Naive thymus-derived CD4-positive, alpha-beta T cell (primary cell): ENCODE results near the gene UBXN6. TPM values are rescaled to one million over a fixed set of nuclear protein-coding genes. Genes with fewer than 3 reads are reported as not detected.
A peak's percentile ranks its signal among the peaks of the same experiment; 100 is the strongest.

Experiments
- ATAC-seq: fragments of 150-1000 bp; cut with Tn5 transposase; 2 replicates; pipeline ENCODE4 v1.10.0; 2021; ENCODE audit warnings: mild to moderate bottlenecking, moderate library complexity
- CTCF ChIA-PET: fragments of 350-600 bp; sonication (Branson Sonifier 250); formaldehyde crosslinking; loops from one replicate; lab custom pipeline; 2021; ENCODE audit warnings: antibody characterized with exemption; lab: Charles Lee
- POLR2A ChIA-PET: fragments of 350-600 bp; sonication (Branson Sonifier 250); formaldehyde crosslinking; loops from one replicate; lab custom pipeline; 2021; ENCODE audit warnings: antibody characterized with exemption, inconsistent platforms; lab: Charles Lee
- DNase-seq, 9 donors: peaks; one replicate each; pipeline versions ENCODE4 v3.0.0 to v3.0.0-alpha.2; 2020 to 2022; ENCODE audit warnings: mixed read lengths in 1 of 9
- H3K27ac ChIP-seq: one replicate; pipeline ENCODE4 v1.7.0; 2013; ENCODE audit warnings: mild to moderate bottlenecking, low read depth, low read length, moderate library complexity
- H3K27me3 ChIP-seq, 2 donors: one replicate each; pipeline ENCODE4 v1.7.0; 2013; ENCODE audit warnings: low read length in 2 of 2, mild to moderate bottlenecking in 2 of 2, moderate library complexity in 2 of 2; ENCODE audit not compliant: control insufficient read depth in 2 of 2, insufficient read depth in 2 of 2
- H3K36me3 ChIP-seq, 3 experiments: 1 replicate in 2 of 3; 2 replicates in 1 of 3; pipeline ENCODE4 v1.7.0; 2013; ENCODE audit warnings: low read length in 3 of 3, mild to moderate bottlenecking in 3 of 3, moderate library complexity in 1 of 3; ENCODE audit not compliant: insufficient read depth in 3 of 3, control insufficient read depth in 2 of 3
- H3K4me1 ChIP-seq, 2 donors: one replicate each; pipeline ENCODE4 v1.7.0; 2013; ENCODE audit warnings: low read length in 2 of 2, mild to moderate bottlenecking in 2 of 2, moderate library complexity in 1 of 2; ENCODE audit not compliant: control insufficient read depth in 2 of 2, insufficient read depth in 2 of 2
- H3K4me3 ChIP-seq: 2 replicates; pipeline ENCODE4 v1.7.0; 2013; ENCODE audit warnings: mild to moderate bottlenecking, low read length
- H3K9me3 ChIP-seq, 3 experiments: 1 replicate in 2 of 3; 2 replicates in 1 of 3; pipeline ENCODE4 v1.7.0; 2013; ENCODE audit warnings: low read length in 3 of 3; ENCODE audit not compliant: control insufficient read depth in 2 of 3
- H3K27ac Mint-ChIP-seq, 9 donors: one replicate each; pipeline ENCODE4 v1.8.0; 2020 to 2022; ENCODE audit warnings: mixed read lengths in 9 of 9, mild to moderate bottlenecking in 8 of 9, moderate library complexity in 5 of 9, inconsistent platforms in 2 of 9
- H3K27me3 Mint-ChIP-seq, 5 donors: one replicate each; pipeline ENCODE4 v1.8.0; 2021 to 2022; ENCODE audit warnings: mixed read lengths in 5 of 5, mild to moderate bottlenecking in 1 of 5
- H3K36me3 Mint-ChIP-seq, 5 donors: one replicate each; pipeline ENCODE4 v1.8.0; 2020 to 2022; ENCODE audit warnings: mixed read lengths in 5 of 5, mild to moderate bottlenecking in 3 of 5, inconsistent platforms in 1 of 5
- H3K4me1 Mint-ChIP-seq, 7 donors: one replicate each; pipeline ENCODE4 v1.8.0; 2020 to 2022; ENCODE audit warnings: mixed read lengths in 7 of 7, mild to moderate bottlenecking in 3 of 7, inconsistent platforms in 1 of 7
- H3K4me3 Mint-ChIP-seq, 10 donors: one replicate each; pipeline ENCODE4 v1.8.0; 2020 to 2022; ENCODE audit warnings: mild to moderate bottlenecking in 10 of 10, mixed read lengths in 10 of 10, moderate library complexity in 6 of 10, inconsistent platforms in 2 of 10
- H3K9me3 Mint-ChIP-seq, 11 donors: one replicate each; pipeline ENCODE4 v1.8.0; 2020 to 2022; ENCODE audit warnings: mixed read lengths in 11 of 11, mild to moderate bottlenecking in 4 of 11, inconsistent platforms in 1 of 11, moderate library complexity in 1 of 11
- intact Hi-C, 2 donors: fragments of 100-400 bp; cut with micrococcal nuclease; formaldehyde crosslinking; loops; one replicate each; pipeline ENCODE4 v1.15.1; 2023
- polyA plus RNA-seq, 2 donors: library from polyadenylated mRNA; unstranded; fragments of 300-500 nt; fragmentation: Illumina TruSeq; gene quantifications; one replicate each; pipeline ENCODE4 v1.2.3, GENCODE V29; 2021
- total RNA-seq, 6 experiments: library from RNA in 5 of 6; stranded (reverse) in 5 of 6; gene quantifications; 1 replicate in 5 of 6; 2 replicates in 1 of 6; pipeline ENCODE4 v1.2.3 and lab custom pipeline; 2021 to 2026

UBXN6 gene
- total and polyA plus RNA-seq, 7 experiments from 2014 or later: 5.4 to 68.6 (median 50.3) TPM

- no peaks in the 10 kb centered on the region for H3K9me3 ChIP-seq
- no peak overlapping the region for H3K27ac ChIP-seq
- CTCF ChIA-PET: interaction anchor here (0.6 kb wide), 1 partner anchor 187 kb away, joined by 3 read pairs; no protein-coding TSS in a partner anchor
- no peaks in the 10 kb centered on the region for H3K27me3 Mint-ChIP-seq
- peaks cover 0 to 11% (median 4%) of the 10 kb centered on the region in 5 donors for H3K36me3 Mint-ChIP-seq
- peaks cover 0 to 4% (median 0%) of the 10 kb centered on the region in 11 donors for H3K9me3 Mint-ChIP-seq
- H3K27ac Mint-ChIP-seq: peak overlapping the region in 1 of 9 donors; percentile 14
- DNase-seq (no peak), ATAC-seq (no peak)
- peaks cover 0 to 64% (median 11%) of the 10 kb centered on the region in 3 experiments for H3K36me3 ChIP-seq
- H3K4me1 Mint-ChIP-seq: peaks cover 9 to 25% (median 16%) of the 10 kb centered on the region in 7 donors
- no peaks in the 10 kb centered on the region for H3K27me3 ChIP-seq
- POLR2A ChIA-PET: no interaction called here
- H3K4me1 ChIP-seq: peaks cover 10% of the 10 kb centered on the region in 2 donors
- intact Hi-C loops: no loop called here
- H3K4me3 ChIP-seq: no peak overlapping the region
- H3K4me3 Mint-ChIP-seq: no peak overlapping the region
Measured at GRCh38 chr19:4453232-4454179, 4.1 kb downstream of the UBXN6 start.

GRCh38 chr19:4452230-4452990, 5.2 kb downstream of the UBXN6 start:
- no peak overlapping the region for H3K4me3 Mint-ChIP-seq
- no peak overlapping the region for H3K27ac ChIP-seq
- peaks cover 0 to 11% (median 3%) of the 10 kb centered on the region in 5 donors for H3K36me3 Mint-ChIP-seq
- no peaks in the 10 kb centered on the region for H3K27me3 Mint-ChIP-seq
- no peak for DNase-seq
- peaks cover 0 to 75% (median 21%) of the 10 kb centered on the region in 3 experiments for H3K36me3 ChIP-seq
- no peaks in the 10 kb centered on the region for H3K9me3 ChIP-seq
- intact Hi-C loops: no loop called here
- H3K27ac Mint-ChIP-seq: peak overlapping the region in 1 of 9 donors; percentile 14
- no peak for ATAC-seq
- H3K27me3 ChIP-seq: no peaks in the 10 kb centered on the region
- H3K4me3 ChIP-seq: no peak overlapping the region
- H3K9me3 Mint-ChIP-seq: no peaks in the 10 kb centered on the region
- POLR2A ChIA-PET: no interaction called here
- CTCF ChIA-PET: no interaction called here
- H3K4me1 Mint-ChIP-seq: peaks cover 9 to 19% (median 12%) of the 10 kb centered on the region in 7 donors
- peaks cover 10% of the 10 kb centered on the region in 2 donors for H3K4me1 ChIP-seq

GRCh38 chr19:4449639-4450028, 8.0 kb downstream of the UBXN6 start:
- H3K27me3 Mint-ChIP-seq: no peaks in the 10 kb centered on the region
- H3K4me1 ChIP-seq: no peaks in the 10 kb centered on the region
- peak overlapping the region in 1 of 9 donors; percentile 29 for H3K27ac Mint-ChIP-seq
- peaks cover 0 to 11% (median 3%) of the 10 kb centered on the region in 5 donors for H3K36me3 Mint-ChIP-seq
- POLR2A ChIA-PET: no interaction called here
- H3K36me3 ChIP-seq: peaks cover 0 to 98% (median 21%) of the 10 kb centered on the region in 3 experiments
- no peaks in the 10 kb centered on the region for H3K9me3 Mint-ChIP-seq
- no peak overlapping the region for H3K4me3 ChIP-seq
- H3K4me1 Mint-ChIP-seq: no peaks in the 10 kb centered on the region
- no peaks in the 10 kb centered on the region for H3K27me3 ChIP-seq
- H3K27ac ChIP-seq: no peak overlapping the region
- CTCF ChIA-PET: no interaction called here
- H3K9me3 ChIP-seq: no peaks in the 10 kb centered on the region
- no peak for DNase-seq
- H3K4me3 Mint-ChIP-seq: no peak overlapping the region
- intact Hi-C loops: no loop called here
- no peak for ATAC-seq

- Mint-ChIP-seq H3K9me3 (no peaks in the 10 kb centered on the region), H3K27ac (peak overlapping the region in 1 of 9 donors; percentile 29), H3K4me1 (no peaks in the 10 kb centered on the region), H3K36me3 (peaks cover 0 to 11% (median 3%) of the 10 kb centered on the region in 5 donors), H3K27me3 (no peaks in the 10 kb centered on the region), H3K4me3 (no peak overlapping the region)
- Histone ChIP-seq H3K4me3 (no peak overlapping the region), H3K27ac (no peak overlapping the region), H3K27me3 (no peaks in the 10 kb centered on the region), H3K9me3 (no peaks in the 10 kb centered on the region), H3K4me1 (no peaks in the 10 kb centered on the region), H3K36me3 (peaks cover 0 to 98% (median 21%) of the 10 kb centered on the region in 3 experiments)
- POLR2A ChIA-PET: interaction anchor here (0.6 kb wide), 1 partner anchor 456 kb away, joined by 6 read pairs; no protein-coding TSS in a partner anchor
- DNase-seq (no peak), ATAC-seq (no peak)
- intact Hi-C loops: no loop called here
- CTCF ChIA-PET: no interaction called here
Measured at GRCh38 chr19:4449022-4449638, 8.5 kb downstream of the UBXN6 start.

- CTCF ChIA-PET: no interaction called here
- H3K4me3 Mint-ChIP-seq: no peak overlapping the region
- no peaks in the 10 kb centered on the region for H3K27me3 Mint-ChIP-seq
Measured at GRCh38 chr19:4448147-4448985, 9.2 kb downstream of the UBXN6 start.

More at GRCh38 chr19:4448147-4448985, 9.2 kb downstream of the UBXN6 start:
- Histone ChIP-seq H3K36me3 (peaks cover 0 to 90% (median 21%) of the 10 kb centered on the region in 3 experiments), H3K4me1 (no peaks in the 10 kb centered on the region), H3K27ac (no peak overlapping the region), H3K9me3 (no peaks in the 10 kb centered on the region), H3K27me3 (no peaks in the 10 kb centered on the region), H3K4me3 (no peak overlapping the region)
- H3K36me3 Mint-ChIP-seq: peaks cover 0 to 11% (median 3%) of the 10 kb centered on the region in 5 donors
- ATAC-seq (no peak), DNase-seq (no peak)
- intact Hi-C loops: no loop called here
- no peaks in the 10 kb centered on the region for H3K9me3 Mint-ChIP-seq
- H3K27ac Mint-ChIP-seq: no peak overlapping the region
- H3K4me1 Mint-ChIP-seq: no peaks in the 10 kb centered on the region
- POLR2A ChIA-PET: interaction anchor here (0.6 kb wide), 1 partner anchor 457 kb away, joined by 6 read pairs; no protein-coding TSS in a partner anchor
